GM21360 (cell line): ENCODE measurements around the gene RARB.

ENCODE experiments used
- ATAC-seq: cut with Tn5 transposase; IDR thresholded peaks from one replicate; pipeline ENCODE4 v1.9.1; 2021; ENCODE audit warnings: mild to moderate bottlenecking, moderate library complexity; ENCODE audit not compliant: unreplicated experiment

The RARB gene

DNA sequence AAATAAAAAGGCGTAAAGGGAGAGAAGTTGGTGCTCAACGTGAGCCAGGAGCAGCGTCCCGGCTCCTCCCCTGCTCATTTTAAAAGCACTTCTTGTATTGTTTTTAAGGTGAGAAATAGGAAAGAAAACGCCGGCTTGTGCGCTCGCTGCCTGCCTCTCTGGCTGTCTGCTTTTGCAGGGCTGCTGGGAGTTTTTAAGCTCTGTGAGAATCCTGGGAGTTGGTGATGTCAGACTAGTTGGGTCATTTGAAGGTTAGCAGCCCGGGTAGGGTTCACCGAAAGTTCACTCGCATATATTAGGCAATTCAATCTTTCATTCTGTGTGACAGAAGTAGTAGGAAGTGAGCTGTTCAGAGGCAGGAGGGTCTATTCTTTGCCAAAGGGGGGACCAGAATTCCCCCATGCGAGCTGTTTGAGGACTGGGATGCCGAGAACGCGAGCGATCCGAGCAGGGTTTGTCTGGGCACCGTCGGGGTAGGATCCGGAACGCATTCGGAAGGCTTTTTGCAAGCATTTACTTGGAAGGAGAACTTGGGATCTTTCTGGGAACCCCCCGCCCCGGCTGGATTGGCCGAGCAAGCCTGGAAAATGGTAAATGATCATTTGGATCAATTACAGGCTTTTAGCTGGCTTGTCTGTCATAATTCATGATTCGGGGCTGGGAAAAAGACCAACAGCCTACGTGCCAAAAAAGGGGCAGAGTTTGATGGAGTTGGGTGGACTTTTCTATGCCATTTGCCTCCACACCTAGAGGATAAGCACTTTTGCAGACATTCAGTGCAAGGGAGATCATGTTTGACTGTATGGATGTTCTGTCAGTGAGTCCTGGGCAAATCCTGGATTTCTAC is at the start of gene RARB:
TSS of gene RARB (plus strand) at position 322 of the 847 bp plus-strand sequence. CDS start at position 791, 469 bp downstream.
- ATAC-seq = peak; percentile 62

DNA sequence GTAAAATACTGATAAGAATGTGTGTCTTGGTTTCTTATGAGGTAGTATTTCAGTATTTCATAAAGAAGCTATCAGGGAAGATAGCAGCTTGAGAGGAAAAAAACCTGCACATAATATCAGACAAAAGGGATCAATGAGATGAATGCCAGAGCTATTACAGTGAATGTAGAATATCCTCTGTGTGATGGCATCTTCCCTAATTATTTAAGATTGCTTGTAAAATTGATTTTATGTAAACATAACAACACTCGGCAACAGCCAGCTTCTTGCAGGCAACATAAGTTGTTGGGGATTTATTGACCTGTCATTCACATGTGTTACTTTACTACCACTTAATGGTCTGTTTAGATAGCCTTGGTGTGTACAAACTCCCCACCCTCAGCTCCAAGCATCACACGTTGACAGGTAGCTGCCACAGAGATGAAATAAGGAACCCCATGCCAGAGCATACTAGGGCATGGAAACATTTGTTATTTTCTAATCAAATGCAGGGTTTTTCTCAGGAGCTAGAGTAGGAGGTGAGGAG is 49.2 kb upstream of the RARB start:
- no peak for ATAC-seq

DNA sequence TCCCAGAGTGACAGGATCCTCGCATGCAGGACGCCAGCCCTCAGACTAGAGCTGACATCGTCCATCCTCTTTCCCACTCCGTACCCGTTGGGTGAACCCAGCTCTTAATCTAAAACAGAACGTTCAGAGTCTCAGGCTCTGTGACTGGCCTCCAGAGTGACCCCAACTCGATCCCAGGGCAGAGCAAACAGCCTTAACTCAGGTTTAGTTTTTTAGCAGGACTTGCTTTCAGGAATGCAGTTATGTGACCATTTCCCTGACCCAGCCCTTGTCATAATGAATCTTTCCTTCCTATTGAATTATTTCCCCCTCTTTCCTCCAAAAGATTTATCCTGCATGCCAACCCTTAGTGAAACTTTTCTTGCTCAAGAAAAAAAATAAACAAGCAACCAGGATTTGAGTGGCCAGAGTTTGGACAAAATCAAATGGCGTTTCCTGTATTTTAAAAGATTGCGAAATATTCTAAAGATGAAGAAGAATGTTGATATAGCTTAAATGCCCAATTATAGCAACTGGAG is 47.8 kb upstream of the RARB start:
- no peak for ATAC-seq

DNA sequence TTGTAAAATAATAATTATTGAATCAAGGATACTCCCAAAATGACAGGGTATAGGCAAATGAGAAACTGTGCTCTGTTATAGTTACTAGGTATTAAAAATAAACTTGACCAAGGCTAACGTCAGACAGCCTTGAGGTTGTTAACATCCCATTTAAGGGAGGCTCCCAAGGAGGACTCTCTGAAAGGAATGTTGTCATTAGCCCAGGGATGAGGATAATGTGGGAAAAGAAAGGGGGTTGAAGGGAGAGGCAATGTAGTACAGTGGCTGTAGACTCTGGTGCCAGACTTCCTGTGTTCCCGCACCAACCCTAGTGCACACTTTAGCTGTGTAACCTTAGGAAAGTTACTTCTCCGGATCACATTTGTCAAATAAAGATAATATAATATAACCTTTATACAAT is 47.0 kb upstream of the RARB start:
- no peak for ATAC-seq

DNA sequence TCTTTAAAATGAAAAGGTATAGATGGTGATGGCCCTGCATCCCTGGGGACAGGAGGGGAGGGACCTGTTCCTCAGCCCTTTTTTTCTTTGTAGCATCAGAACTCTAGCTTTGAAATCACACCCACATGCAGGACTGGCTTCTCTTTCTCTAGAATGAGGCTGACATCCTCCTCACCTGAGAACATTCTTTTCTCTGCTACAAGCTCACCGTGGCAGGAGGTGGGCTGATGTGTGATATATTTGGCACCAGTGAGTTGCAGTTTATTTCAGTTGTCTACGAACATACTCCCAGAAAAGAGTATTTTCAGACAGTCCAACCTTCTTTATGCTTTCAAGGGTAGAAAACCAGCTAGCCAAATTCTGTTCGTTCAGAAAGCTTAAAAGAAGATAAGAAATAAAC is 43.6 kb upstream of the RARB start:
- no peak for ATAC-seq

DNA sequence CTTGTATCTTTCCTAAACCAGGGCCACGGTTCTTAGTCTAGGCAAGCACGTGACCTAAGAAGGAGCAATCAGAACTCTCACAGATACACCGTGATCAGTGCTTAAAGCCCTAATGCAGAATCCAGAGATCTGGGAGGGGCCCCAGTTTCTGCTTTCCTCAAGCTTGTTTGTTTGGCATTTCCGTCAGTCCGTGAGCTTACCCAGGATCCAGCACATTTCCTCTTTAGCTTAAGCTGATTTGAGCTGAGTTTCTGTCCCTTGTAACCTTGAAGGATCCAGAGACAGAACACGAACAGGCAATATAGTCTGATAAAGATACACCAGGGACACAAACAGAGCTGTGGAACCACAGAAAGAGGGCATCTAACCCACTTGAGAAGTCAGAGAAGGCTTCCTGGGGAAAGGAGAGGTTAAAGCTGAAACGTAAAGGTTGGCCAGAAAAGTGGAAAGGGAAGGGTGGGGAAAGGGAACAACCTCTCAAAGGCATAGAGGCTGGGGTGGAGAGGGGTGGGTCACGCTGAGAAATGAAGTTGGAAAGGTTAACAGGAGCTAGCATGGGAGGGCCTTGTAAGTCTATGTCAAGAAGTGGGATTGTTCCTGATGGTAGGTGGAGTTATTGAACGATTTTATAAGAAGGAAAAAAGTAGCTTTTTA is 42.1 kb upstream of the RARB start:
- no peak for ATAC-seq

DNA sequence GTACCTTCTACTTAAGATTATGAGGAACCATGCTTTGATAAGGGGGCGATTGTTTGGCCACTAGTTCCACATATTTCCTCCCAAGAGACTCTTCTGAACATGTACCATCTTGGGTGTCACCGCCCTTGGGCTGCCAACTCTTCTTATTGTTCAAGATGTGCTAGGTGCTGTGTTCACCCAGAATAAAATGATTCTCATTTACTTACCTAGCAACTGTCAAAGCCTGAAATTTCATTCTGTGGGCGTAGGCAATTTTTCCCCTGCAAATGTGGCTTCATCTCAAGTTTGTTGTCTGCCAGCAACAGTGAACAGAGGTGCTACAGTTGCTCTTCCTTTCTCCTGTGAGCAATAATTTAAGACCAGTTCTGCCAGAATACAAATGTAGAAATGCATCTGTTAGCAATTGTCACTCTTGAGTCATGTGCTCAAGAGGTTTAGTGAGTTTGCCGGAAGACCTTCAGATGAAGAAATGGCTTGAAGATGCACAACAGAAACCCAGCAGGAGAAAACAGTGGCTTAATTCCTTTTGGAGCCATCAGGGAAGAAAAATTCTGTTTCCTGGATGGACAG is 41.3 kb upstream of the RARB start:
- no peak for ATAC-seq

DNA sequence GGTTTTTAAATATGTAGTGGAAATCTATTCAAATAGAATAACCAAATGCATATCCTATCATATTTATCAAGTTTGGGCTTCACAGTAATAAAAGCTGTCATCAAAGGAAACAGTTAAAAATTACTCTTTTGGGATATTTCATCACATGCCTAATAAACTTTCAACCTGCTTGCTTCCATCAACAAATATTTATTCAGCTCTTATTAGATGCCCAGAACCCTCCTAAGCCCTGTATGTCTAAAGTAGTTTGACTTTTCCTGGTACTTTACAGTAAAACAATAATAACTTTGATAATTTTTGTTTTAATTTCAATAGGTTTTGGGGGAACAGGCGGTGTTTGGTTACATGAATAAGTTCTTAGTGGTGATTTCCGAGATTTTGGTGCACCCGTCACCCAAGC is 37.5 kb upstream of the RARB start:
- ATAC-seq = no peak

DNA sequence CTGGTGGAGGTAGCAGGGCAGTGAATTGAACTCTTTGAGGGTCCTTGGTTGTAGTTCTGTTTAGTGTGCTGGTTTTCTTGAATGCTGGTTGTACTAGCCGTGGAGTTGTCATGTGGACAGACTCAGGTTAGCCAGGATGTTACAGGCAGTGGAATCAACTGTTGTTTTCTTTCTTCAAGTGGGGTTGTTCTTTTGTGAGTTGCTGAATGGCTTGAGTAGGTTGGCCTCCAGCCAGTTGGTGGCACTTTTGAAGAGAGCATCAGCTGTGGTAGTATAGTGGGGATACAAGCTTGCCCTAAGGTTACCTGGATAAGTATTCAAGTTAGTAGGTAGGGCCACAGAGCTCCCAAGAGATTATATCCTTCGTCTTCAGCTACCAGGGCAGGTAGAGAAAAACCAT is 31.8 kb upstream of the RARB start:
- no peak for ATAC-seq

DNA sequence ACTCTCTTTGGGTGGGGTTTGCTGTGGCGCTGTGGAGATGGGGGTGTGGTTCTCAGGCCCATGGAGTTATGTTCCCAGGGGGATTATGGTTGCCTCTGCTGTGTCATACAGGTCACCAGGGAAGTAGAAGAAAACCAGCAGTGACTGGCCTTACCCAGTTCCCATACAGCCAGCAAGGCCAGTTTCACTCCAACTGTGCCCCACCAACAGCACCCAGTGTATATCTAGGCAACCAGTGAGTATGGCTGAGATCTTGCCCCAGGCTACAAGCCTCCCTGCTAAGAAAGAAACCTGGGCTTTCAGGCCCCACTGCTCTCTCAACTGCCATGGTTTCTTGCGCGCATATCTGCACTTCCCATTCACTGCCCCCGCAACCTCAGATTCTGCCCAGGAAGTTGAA is 31.4 kb upstream of the RARB start:
- ATAC-seq = no peak

DNA sequence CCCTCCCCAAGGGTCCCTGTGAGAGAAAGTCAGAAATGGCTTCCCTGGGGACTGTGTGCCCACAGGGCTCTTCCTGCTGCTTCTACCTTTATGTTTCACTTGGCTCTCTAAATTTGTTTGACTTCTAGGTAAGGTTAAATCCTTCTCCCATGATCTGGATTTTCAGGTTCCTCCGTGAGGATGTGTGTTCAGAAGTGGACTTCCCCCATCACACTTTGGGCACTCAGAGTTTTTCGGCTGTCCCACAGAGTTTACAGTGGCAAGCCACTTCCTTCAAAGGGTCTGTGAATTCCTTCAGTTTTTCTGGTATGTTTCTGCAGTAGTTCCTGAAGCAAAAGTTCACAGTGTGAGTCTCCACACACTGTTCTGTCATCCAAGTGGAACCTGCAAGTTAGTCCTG is 30.9 kb upstream of the RARB start:
- ATAC-seq = no peak

DNA sequence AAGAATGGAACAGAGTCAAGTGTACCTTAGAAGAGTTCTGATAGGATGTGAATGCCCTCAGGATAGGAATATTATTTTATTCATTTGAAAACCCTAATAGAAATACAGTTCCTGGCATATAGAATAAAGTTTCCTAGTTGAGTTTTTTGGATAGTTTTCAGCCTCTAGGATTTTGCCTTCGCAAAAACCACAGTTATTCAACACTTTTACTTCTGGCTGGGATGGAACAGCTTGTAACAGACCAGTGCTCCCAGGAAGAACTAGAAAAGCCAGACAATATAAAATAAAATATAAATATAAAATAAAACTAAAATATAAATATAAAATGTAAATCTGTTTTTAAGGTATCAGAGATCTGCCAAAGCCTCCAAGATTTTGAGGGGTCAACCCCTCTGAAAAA is 27.5 kb upstream of the RARB start:
- ATAC-seq = no peak

DNA sequence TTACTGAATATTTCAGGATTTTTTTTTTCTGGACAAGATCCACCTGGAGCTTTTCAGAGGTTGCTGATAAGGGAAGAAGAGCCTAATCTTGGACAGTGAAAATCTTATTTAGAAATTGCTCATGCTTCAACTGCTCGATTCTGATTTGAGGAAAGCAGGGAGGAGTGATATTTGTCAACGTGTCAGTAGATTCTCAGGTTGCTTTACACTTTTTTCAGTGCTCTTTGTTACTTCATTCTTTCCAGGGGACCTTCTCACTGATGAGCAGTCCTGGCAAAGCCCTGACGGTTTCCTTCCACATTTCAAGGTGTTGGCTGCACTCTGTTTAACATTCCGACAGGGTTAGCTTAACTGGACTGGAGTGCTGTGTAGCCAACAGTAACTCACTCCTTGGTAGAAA is 24.1 kb upstream of the RARB start:
- no peak for ATAC-seq

DNA sequence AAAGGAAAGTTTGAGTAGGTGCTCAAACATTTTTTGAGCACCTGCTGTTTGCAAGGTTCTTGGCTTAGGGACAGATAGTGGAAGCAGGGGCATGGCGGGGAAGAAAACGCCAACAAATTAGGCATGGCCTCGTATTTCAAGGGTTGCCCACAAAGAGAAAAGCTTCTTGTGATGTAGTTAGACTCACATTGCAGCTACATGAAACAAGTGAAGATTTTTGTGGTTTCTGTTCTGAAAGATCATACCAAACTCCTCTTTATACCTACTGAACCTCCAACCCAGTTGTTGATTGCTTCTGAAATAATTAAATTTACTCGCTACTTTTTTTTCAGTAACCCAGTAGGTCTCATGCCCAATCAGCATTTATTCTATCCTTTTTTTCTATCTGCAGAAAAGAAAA is 23.5 kb upstream of the RARB start:
- no peak for ATAC-seq

DNA sequence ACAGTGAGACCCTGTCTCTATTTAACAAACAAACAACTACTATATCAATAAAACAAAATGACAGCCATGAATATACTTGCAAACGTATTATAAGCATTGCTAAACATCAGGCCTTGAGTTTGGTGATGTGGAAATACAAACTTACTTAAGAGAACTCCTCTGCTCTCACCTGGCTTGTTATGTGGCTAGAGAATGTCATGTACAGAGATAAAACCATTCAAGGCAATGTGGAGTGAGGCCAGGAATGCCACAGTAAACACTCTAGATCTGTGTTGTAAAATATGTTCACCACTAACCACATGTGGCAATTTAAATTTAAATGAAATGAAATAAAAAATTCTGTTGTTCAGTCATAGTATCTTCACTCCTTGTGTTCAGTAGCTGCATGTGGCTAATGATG is 22.7 kb upstream of the RARB start:
- ATAC-seq = no peak

DNA sequence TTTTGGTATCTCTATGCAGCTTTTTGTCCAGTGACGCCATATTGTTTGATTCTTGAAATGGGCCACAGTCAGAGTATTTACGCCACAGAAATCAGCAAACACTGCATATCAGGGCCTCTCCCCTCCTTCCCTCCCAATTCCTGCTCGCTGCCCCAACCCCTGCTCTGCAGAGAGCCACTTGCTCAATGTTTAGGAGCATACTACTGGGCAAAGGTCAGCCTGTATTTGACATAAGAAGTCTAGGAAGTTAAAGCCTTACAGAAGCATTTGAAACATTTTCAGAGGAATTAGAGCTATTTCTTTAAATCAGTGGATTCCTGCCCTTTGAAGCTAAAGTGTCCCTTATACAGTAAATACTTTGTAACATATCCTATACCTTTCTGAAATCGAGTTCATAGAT is 17.4 kb upstream of the RARB start:
- ATAC-seq = no peak

DNA sequence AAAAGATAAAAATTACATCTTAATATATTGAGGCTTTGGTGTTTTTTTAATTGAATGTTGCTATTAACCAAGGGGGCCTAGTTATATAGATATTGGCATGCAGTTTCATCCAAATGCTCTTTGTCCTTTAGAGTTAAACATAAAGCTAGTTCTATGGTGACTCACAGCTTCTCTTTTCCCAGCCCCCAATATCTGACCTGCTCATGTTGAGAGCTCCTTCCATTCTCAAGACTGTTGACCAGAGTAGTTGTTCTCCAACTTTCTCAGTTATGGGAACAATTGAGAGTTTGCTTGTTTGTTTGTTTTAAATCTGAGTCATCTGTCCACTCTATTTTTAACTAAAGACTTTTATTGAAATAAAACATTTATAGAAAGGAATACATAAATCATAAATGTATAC is 15.8 kb upstream of the RARB start:
- no peak for ATAC-seq

DNA sequence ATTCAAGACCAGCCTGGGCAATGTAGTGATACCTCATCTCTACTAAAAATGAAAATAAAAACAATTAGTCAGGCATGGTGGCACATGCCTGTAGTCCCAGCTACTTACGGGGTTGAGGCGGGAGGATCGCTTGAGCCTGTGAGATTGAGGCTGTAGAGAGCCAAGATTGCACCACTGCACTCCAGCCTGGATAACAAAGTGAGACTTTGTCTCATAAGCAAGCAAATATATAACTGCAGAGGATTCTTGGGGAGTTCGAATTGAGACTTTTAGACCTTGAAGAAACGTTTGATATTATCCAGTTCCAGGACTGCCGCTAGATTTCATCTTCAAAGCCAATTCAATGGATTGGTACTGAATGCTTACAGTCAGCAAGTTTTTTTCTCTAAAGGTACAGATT is 11.9 kb upstream of the RARB start:
- ATAC-seq = no peak

DNA sequence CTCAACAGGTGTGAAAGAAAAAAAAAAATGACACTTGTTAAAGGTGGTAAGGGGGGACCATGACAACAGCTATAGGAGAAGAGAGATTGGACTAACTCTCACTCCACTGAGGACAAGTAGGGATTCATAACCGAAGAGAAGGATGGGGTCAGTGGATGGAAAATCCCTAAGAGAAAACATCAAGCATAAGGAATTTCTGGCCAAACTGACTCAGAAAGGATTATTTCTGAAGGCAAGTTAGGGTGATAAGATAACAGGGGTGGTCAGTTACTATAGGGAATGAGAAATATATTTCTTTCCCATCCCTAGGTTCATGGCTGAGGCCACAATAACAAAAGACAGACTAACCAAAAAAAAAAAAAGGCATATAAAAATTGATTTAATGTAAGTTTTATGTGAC is 9.5 kb upstream of the RARB start:
- no peak for ATAC-seq

DNA sequence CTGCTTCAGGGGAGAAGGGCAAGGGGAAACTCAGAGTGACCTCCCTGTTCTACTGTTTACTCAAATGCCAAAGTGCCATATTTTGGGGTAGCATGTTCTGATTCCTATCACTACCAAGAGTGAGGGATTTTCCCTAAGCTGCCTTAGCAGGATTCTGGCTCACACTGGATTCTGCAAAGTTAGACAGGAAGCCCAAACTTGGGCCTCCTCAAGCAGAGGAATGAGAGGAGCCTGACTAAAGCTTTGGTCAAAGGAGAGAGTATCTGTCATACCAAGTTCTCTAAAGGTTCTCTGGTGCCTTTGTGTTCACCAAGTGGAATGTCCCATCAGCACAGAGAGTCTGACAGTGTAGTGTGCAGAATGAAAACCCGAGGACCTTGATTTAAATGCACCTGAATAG is 8.8 kb upstream of the RARB start:
- no peak for ATAC-seq

DNA sequence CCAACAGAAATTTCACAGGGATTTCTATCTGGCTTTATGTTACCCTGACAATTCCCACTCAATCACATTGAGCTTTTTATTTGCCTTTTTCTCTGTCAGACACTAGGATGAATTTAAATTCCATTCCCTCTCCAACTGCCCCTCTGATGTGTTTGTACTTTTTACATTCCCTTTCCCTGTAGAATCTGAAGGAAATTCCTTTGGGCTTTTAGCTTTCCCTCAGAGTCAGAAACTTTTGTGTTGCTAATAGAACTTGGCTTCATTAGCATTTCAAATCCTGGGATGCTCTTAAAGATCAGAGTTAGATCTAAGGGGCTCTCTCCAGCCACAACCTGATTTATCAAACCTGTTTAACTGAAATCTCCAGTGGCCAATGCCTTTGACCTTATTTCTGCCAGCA is 7.9 kb upstream of the RARB start:
- no peak for ATAC-seq

DNA sequence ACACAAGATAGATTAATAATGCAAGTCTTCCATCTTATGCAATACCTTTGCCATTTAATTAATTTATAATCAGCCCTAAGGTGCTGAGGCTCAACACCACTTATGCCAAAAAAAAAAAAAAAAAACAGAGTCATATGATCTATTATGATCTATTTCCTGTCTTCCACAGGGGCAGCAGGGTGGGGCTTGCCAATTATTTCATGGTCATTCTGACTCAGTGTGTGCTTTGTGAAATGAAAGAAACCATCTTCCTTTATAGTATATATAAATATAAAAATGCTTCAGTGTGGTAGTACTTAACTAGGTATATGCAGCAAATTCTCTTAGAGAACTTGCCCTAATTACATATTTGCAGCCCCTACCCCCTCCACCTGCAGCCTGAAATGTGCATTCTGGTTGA is 7.2 kb upstream of the RARB start:
- no peak for ATAC-seq
